GM12865 (cell line): Measurements from ENCODE around the gene FBXO47.

Experiments used
- DNase-seq: peaks from one replicate; pipeline ENCODE4 v3.0.0; 2010; ENCODE audit warnings: low read depth
- H3K4me3 ChIP-seq: 2 replicates; pipeline ENCODE4 v1.5.1; 2011; ENCODE audit warnings: mild to moderate bottlenecking, low read depth, low read length, control low read depth
- TF ChIP-seq, protein P1 (sequence below): IDR thresholded peaks from 2 replicates; pipeline ENCODE4 v1.5.1; 2011; ENCODE audit warnings: low read length, control low read depth, low read depth, inconsistent platforms; ENCODE audit not compliant: insufficient read depth; ENCODE audit errors: missing control alignments

Gene FBXO47

GRCh38 chr17:39011907-39012468 lies 44.8 kb upstream of the FBXO47 start:
- no peak for DNase-seq
- TF ChIP-seq, protein P1, sequence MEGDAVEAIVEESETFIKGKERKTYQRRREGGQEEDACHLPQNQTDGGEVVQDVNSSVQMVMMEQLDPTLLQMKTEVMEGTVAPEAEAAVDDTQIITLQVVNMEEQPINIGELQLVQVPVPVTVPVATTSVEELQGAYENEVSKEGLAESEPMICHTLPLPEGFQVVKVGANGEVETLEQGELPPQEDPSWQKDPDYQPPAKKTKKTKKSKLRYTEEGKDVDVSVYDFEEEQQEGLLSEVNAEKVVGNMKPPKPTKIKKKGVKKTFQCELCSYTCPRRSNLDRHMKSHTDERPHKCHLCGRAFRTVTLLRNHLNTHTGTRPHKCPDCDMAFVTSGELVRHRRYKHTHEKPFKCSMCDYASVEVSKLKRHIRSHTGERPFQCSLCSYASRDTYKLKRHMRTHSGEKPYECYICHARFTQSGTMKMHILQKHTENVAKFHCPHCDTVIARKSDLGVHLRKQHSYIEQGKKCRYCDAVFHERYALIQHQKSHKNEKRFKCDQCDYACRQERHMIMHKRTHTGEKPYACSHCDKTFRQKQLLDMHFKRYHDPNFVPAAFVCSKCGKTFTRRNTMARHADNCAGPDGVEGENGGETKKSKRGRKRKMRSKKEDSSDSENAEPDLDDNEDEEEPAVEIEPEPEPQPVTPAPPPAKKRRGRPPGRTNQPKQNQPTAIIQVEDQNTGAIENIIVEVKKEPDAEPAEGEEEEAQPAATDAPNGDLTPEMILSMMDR = no peak
- H3K4me3 ChIP-seq = no peak overlapping the region

DNA sequence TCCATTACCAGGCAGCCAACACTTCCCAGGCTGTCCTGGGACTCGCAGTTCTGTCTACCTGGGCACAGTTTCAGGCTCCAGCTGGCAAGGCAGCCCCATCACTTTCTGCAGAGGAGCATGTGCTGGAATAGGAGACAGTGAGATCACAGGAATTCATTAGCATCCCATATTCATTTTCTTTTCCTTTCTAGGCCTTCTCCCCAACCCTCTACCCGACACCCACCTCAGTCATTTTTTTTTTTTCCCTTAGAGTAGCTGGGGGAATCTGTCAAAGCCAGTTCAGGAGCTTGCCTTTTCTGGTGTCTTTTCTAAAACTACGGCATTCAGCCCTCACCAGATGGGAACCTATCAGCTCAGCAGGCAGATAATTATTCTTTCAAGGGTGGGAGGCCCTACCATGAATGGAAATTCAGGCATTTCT lies 42.4 kb upstream of the FBXO47 start:
- H3K4me3 ChIP-seq = no peak overlapping the region
- DNase-seq = no peak
- TF ChIP-seq, protein P1 = no peak

DNA sequence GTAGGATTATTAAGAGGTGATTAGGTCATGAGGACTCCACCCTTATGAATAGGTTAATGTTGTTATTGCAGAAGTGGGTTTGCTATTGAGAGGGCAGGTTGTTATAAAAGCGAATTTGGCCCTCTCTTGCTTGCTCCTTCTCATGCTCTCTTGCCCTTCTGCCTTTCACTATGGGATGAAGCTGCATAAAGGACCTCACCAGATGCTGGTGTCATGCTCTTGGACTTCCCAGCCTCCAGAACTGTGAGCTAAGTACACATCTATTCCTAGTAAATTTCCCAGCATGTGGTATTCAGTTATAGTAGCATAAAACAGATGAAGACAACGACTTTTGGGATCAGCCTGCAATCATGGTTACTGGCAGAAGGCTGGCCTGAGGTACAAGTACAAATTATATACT lies 41.4 kb upstream of the FBXO47 start:
- TF ChIP-seq, protein P1 = no peak
- H3K4me3 ChIP-seq = no peak overlapping the region
- no peak for DNase-seq

- no peak overlapping the region for H3K4me3 ChIP-seq
- DNase-seq = no peak
- TF ChIP-seq, protein P1 = no peak
Observed at GRCh38 chr17:39002991-39003715, 36.0 kb upstream of the FBXO47 start.

DNA sequence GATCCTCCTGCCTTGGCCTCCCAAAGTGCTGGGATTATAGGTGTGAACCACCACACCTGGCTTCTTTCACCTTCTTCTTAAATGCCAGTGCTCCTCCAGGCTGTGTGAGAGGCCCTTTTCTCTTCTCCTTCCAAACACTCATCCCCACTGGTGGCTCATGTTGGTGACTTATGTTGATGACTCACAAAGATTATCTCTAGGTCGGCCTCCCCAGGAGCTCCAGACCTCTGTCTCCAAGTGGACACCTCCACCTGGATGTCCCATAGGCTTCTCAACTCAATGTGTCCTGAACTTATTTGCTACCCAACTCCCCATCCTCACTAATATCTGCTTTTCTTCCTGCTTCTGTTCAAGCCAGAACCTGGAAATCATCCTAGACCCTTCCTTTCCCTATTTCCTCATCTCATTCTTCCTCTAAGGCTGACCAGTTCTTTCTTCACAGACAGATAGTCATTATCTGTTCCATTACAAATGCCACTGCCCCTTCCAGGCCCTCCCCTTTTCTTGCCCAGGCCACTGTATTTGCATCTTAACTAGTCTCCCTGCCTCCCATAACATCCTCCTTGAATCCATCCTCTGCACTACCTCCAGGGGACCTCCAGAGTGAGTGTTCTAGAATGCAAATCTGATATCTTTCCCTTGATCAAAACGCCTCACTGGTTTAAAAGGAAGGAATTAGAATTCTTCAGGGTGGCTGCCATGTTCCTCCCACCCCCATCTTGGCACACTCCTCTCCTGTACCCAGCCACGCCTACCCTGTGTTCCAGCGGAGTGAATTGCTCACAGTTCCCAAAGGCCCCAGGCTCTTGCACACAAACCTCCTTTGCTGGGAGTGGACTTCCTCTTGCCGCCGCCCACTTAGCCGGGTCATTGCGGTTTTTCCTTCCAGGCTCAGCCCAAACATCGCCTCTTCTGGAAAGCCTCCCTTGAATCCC lies 34.8 kb upstream of the FBXO47 start:
- H3K4me3 ChIP-seq = no peak overlapping the region
- TF ChIP-seq, protein P1 = no peak
- DNase-seq = no peak

GRCh38 chr17:39000021-39000601 lies 32.9 kb upstream of the FBXO47 start:
- TF ChIP-seq, protein P1 = no peak
- no peak overlapping the region for H3K4me3 ChIP-seq
- DNase-seq = no peak
